CD4-positive, alpha-beta T cell (primary cell): ENCODE measurements around the gene TENM4. TPM values are rescaled to one million over a fixed set of nuclear protein-coding genes. Genes with fewer than 3 reads are reported as not detected.
"Not testable (repeated sequence)": the region's sequence is repeated elsewhere in the genome, so short reads cannot be mapped to it uniquely, and the experiment has no call there.

ENCODE experiments used
- ATAC-seq: fragments of 200-7000 bp; cut with Tn5 transposase; one replicate; pipeline ENCODE4 v1.10.0; 2022; ENCODE audit warnings: mild to moderate bottlenecking; ENCODE audit not compliant: poor library complexity
- CTCF ChIA-PET: fragments of 350-600 bp; sonication (Branson Sonifier 250); formaldehyde crosslinking; loops from one replicate; lab custom pipeline; 2021; ENCODE audit warnings: antibody characterized with exemption, inconsistent platforms; lab: Charles Lee
- POLR2A ChIA-PET: fragments of 350-600 bp; sonication (Branson Sonifier 250); formaldehyde crosslinking; loops from one replicate; lab custom pipeline; 2021; ENCODE audit warnings: antibody characterized with exemption, inconsistent platforms; lab: Charles Lee
- DNase-seq, 14 experiments: peaks; one replicate each; pipeline ENCODE4 v3.0.0-alpha.2; 2013 to 2020; ENCODE audit warnings: mixed read lengths in 2 of 14
- H3K27ac ChIP-seq, 2 donors: one replicate each; pipeline versions ENCODE4 v1.5.1 to v1.7.0; 2013; ENCODE audit warnings: low read length in 2 of 2, low read depth in 1 of 2, mild to moderate bottlenecking in 1 of 2
- H3K27me3 ChIP-seq, 2 experiments: 1 replicate in 1 of 2; 2 replicates in 1 of 2; pipeline versions ENCODE4 v1.6.1 to v1.7.0; 2013; ENCODE audit warnings: low read length in 2 of 2, control low read depth in 1 of 2, mild to moderate bottlenecking in 1 of 2, moderate library complexity in 1 of 2; ENCODE audit not compliant: insufficient read depth in 2 of 2, control insufficient read depth in 1 of 2
- H3K36me3 ChIP-seq: one replicate; pipeline ENCODE4 v1.6.1; 2013; ENCODE audit warnings: low read length, control low read depth; ENCODE audit not compliant: insufficient read depth
- H3K4me1 ChIP-seq: one replicate; pipeline ENCODE4 v1.6.1; 2013; ENCODE audit warnings: low read length, control low read depth; ENCODE audit not compliant: insufficient read depth
- H3K4me3 ChIP-seq: one replicate; pipeline ENCODE4 v1.5.1; 2013; ENCODE audit warnings: mild to moderate bottlenecking, low read length, moderate library complexity
- H3K9me3 ChIP-seq, 2 experiments: 1 replicate in 1 of 2; 2 replicates in 1 of 2; pipeline versions ENCODE4 v1.6.1 to v1.7.0; 2013; ENCODE audit warnings: low read length in 2 of 2, mild to moderate bottlenecking in 2 of 2, control low read depth in 1 of 2, moderate library complexity in 1 of 2; ENCODE audit not compliant: control insufficient read depth in 1 of 2, insufficient read depth in 1 of 2
- H3K27ac Mint-ChIP-seq: one replicate; pipeline ENCODE4 v1.8.0; 2020; ENCODE audit warnings: mixed read lengths
- H3K27me3 Mint-ChIP-seq: one replicate; pipeline ENCODE4 v1.8.0; 2021; ENCODE audit warnings: mixed read lengths
- H3K36me3 Mint-ChIP-seq: one replicate; pipeline ENCODE4 v1.8.0; 2021; ENCODE audit warnings: low read depth, mixed read lengths
- H3K4me1 Mint-ChIP-seq: one replicate; pipeline ENCODE4 v1.8.0; 2021; ENCODE audit warnings: low read depth, mixed read lengths
- H3K4me3 Mint-ChIP-seq: one replicate; pipeline ENCODE4 v1.8.0; 2020; ENCODE audit warnings: mild to moderate bottlenecking, mixed read lengths
- H3K9me3 Mint-ChIP-seq: one replicate; pipeline ENCODE4 v1.8.0; 2020; ENCODE audit warnings: mixed read lengths
- intact Hi-C, 2 experiments: fragments of 100-400 bp; cut with DNase I in 1 of 2; cut with micrococcal nuclease in 1 of 2; formaldehyde crosslinking; loops; one replicate each; pipeline versions ENCODE4 v1.15.1 to v1.9.0; 2023 to 2025; cut with DNase I, micrococcal nuclease
- total RNA-seq, 174 experiments: library from RNA in 2 of 174; stranded (reverse) in 2 of 174; gene quantifications; one replicate each; pipeline ENCODE4 v1.2.3 and lab custom pipeline; 2021 to 2026
- TF ChIP-seq, protein P1 (sequence below): fragments of 200-600 bp; IDR thresholded peaks from one replicate; pipeline ENCODE4 v1.8.0; 2022; ENCODE audit warnings: antibody characterized with exemption, mild to moderate bottlenecking

Gene TENM4
- total RNA-seq, 2 experiments from 2014 or later, result 0.22 to 0.31 TPM

DNA sequence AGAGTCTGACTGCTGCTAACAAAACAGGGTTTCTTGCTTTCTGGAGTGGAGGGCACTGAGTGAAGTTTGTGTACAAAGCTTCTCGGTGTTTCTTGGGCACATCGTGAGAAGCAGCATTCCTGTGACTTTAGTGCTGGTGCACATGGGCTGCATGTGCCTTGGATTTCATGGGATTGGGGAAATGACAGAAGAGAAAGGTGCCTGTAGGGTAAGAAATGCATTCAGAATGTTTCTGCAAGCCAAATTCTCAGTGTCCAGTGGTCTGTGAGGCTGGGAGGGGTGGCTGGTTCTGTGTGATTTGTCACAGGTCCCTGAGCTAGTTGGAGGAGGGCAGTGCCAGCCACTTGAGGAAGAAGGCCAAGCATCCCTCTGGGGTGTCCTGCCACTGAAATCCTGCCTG, 462.0 kb downstream of the TENM4 start:
- Histone ChIP-seq H3K27me3 (peaks cover 0 to 6% of the 10 kb centered on the region in 2 experiments), H3K27ac (no peak overlapping the region), H3K4me1 (no peaks in the 10 kb centered on the region), H3K9me3 (no peaks in the 10 kb centered on the region), H3K36me3 (no peaks in the 10 kb centered on the region), H3K4me3 (no peak overlapping the region)
- no peak for DNase-seq
- no peaks in the 10 kb centered on the region for H3K27me3 Mint-ChIP-seq
- intact Hi-C loops, result no loop called here
- POLR2A ChIA-PET, result no interaction called here
- no peak for ATAC-seq
- CTCF ChIA-PET, result no interaction called here
- H3K27ac Mint-ChIP-seq, result no peak overlapping the region
- no peaks in the 10 kb centered on the region for H3K36me3 Mint-ChIP-seq
- no peak overlapping the region for H3K4me3 Mint-ChIP-seq
- H3K9me3 Mint-ChIP-seq, result no peaks in the 10 kb centered on the region
- H3K4me1 Mint-ChIP-seq, result no peaks in the 10 kb centered on the region
- TF ChIP-seq, protein P1, sequence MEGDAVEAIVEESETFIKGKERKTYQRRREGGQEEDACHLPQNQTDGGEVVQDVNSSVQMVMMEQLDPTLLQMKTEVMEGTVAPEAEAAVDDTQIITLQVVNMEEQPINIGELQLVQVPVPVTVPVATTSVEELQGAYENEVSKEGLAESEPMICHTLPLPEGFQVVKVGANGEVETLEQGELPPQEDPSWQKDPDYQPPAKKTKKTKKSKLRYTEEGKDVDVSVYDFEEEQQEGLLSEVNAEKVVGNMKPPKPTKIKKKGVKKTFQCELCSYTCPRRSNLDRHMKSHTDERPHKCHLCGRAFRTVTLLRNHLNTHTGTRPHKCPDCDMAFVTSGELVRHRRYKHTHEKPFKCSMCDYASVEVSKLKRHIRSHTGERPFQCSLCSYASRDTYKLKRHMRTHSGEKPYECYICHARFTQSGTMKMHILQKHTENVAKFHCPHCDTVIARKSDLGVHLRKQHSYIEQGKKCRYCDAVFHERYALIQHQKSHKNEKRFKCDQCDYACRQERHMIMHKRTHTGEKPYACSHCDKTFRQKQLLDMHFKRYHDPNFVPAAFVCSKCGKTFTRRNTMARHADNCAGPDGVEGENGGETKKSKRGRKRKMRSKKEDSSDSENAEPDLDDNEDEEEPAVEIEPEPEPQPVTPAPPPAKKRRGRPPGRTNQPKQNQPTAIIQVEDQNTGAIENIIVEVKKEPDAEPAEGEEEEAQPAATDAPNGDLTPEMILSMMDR, result no peak

DNA sequence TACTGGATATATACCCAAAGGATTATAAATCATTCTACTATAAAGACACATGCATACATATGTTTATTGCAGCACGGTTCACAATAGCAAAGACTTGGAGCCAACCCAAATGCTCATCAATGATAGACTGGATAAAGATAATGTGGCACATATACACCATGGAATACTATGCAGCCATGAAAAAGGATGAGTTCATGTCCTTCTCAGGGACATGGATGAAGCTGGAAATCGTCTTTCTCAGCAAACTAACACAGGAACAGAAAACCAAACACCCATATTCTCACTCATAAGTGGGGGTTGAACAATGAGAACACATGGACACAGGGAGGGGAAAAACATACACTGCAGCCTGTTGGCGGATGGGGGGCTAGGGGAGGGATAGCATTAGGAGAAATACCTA, 463.0 kb downstream of the TENM4 start:
- H3K4me3 ChIP-seq, H3K27me3 Mint-ChIP-seq, H3K27me3 ChIP-seq, H3K36me3 Mint-ChIP-seq, H3K4me1 ChIP-seq, H3K27ac Mint-ChIP-seq, intact Hi-C loops, H3K36me3 ChIP-seq, H3K4me3 Mint-ChIP-seq, ATAC-seq, H3K9me3 ChIP-seq, DNase-seq, POLR2A ChIA-PET, CTCF ChIA-PET, H3K4me1 Mint-ChIP-seq, H3K27ac ChIP-seq, H3K9me3 Mint-ChIP-seq: not testable (repeated sequence)

DNA sequence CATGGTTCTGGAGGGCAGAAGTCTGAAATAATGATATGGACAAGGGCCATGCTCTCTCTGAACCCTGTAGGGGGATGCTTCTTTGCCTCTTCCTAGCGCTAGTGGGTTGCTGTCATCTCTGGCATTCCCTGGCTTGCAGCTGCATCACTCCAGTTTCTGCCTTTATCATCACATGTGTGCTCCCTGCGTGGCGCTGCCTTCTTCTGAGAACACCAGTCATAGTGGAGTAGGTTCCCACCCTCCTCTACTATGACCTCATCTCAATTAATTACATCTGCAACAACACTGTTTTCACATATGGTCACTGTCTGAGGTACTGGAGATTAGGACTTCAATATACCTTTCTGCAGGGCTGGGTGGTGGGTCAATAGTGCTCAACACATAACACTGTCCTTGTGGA, 463.8 kb downstream of the TENM4 start:
- intact Hi-C loops, result no loop called here
- no peaks in the 10 kb centered on the region for H3K36me3 Mint-ChIP-seq
- POLR2A ChIA-PET, result no interaction called here
- H3K4me3 Mint-ChIP-seq, result no peak overlapping the region
- Histone ChIP-seq H3K4me1 (no peaks in the 10 kb centered on the region), H3K27ac (no peak overlapping the region), H3K36me3 (no peaks in the 10 kb centered on the region), H3K27me3 (peaks cover 0 to 6% of the 10 kb centered on the region in 2 experiments), H3K9me3 (no peaks in the 10 kb centered on the region), H3K4me3 (no peak overlapping the region)
- no peak for ATAC-seq
- DNase-seq, result no peak
- H3K27ac Mint-ChIP-seq, result no peak overlapping the region
- H3K9me3 Mint-ChIP-seq, result no peaks in the 10 kb centered on the region
- no peaks in the 10 kb centered on the region for H3K4me1 Mint-ChIP-seq
- TF ChIP-seq, protein P1, result no peak
- CTCF ChIA-PET, result no interaction called here
- no peaks in the 10 kb centered on the region for H3K27me3 Mint-ChIP-seq

DNA sequence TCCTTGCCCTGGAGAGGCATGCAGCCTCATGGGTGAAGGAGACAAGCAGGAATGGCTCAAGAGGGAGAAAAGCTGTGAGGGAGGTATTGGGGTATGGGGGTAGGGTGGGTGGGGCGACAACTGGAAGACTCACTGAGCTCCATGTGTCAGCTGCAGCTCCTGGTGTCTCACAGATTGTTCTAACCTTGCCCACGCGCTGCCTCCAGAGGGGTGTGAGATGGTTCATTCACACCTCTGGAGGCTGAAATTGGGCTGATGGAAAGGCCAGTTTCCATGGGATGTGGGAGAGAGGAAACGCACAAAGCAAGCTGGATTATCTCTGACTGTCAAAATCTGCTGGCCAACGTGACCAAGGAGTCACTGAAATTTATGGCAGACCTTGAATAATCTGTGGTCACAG, 465.7 kb downstream of the TENM4 start:
- no peaks in the 10 kb centered on the region for H3K9me3 Mint-ChIP-seq
- H3K27me3 Mint-ChIP-seq, result no peaks in the 10 kb centered on the region
- ChIA-PET POLR2A (no interaction called here), CTCF (no interaction called here)
- H3K27me3 ChIP-seq, result peaks cover 0 to 6% of the 10 kb centered on the region in 2 experiments
- H3K4me3 ChIP-seq, result no peak overlapping the region
- ATAC-seq, result no peak
- H3K4me1 Mint-ChIP-seq, result no peaks in the 10 kb centered on the region
- H3K36me3 Mint-ChIP-seq, result no peaks in the 10 kb centered on the region
- TF ChIP-seq, protein P1, result no peak
- no peaks in the 10 kb centered on the region for H3K4me1 ChIP-seq
- no peak for DNase-seq
- H3K36me3 ChIP-seq, result no peaks in the 10 kb centered on the region
- H3K9me3 ChIP-seq, result no peaks in the 10 kb centered on the region
- H3K27ac Mint-ChIP-seq, result no peak overlapping the region
- intact Hi-C loops, result no loop called here
- H3K4me3 Mint-ChIP-seq, result no peak overlapping the region
- no peak overlapping the region for H3K27ac ChIP-seq
